ENCODE results near the gene LYZL2.
"Not testable (repeated sequence)": the region's sequence is repeated elsewhere in the genome, so short reads cannot be mapped to it uniquely, and the experiment has no call there.

Gene LYZL2

DNA sequence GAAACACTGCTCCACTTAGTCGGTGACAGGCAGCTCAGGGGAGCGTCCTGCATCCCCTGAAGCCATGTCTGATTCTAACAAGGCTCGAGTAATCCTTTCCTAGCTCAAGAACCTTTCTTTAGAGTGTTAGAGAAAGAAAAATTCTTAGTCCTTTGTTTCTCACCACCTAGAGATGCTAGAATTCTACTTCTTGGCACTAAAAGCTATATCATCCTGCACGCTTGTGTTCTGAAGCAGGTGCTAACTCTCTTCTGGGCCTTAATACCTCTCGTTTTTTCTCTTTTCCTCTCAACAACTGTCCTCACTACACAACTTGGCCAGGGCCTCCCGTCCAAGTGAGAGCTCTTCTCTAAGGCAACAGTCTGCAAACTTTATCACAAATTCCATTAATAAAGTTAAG, at the start of gene LYZL2:
Gene LYZL2 (minus strand): TSS at position 101 of the 400 bp plus-strand sequence. CDS start 2,838 bp downstream, outside the sequence.
- no peaks in the 10 kb centered on the region for H3K36me3 ChIP-seq (ENCODE audit: control insufficient read depth, insufficient read depth, low read length)
- H3K4me1 ChIP-seq (ENCODE audit: control insufficient read depth, insufficient read depth, low read length) = no peaks in the 10 kb centered on the region
- no peaks in the 10 kb centered on the region for H3K9me3 ChIP-seq (ENCODE audit: control insufficient read depth, insufficient read depth, low read length)
- H3K4me3 ChIP-seq (ENCODE audit: low read depth, low read length) = no peak within 1 kb of the TSS
- no peak within 1 kb of the TSS for H3K9ac ChIP-seq (ENCODE audit: low read depth, low read length)
- no peaks in the 10 kb centered on the region for H3K27me3 ChIP-seq (ENCODE audit: control insufficient read depth, insufficient read depth, low read length)

DNA sequence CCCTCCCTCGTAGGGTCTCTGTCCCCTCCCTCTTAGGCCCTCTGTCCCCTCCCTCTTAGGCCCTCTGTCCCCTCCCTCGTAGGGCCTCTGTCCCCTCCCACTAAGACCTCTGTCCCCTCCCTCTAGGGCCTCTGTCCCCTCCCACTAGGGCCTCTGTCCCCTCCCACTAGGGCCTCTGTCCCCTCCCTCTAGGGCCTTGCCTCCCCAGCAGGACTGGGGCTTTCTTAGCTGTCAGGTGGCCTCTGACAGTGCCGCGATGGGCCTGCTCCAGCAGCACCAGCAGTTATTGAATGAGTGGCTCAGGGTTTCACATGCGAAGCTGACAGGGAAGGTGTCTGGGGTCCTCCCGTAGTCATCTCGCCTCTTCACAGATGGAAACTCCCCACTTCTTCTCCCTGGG, 48.1 kb upstream of the LYZL2 start:
- not testable (repeated sequence) for H3K36me3 ChIP-seq (ENCODE audit: control insufficient read depth, insufficient read depth, low read length); H3K27me3 ChIP-seq (ENCODE audit: control insufficient read depth, insufficient read depth, low read length); H3K9me3 ChIP-seq (ENCODE audit: control insufficient read depth, insufficient read depth, low read length); H3K9ac ChIP-seq (ENCODE audit: low read depth, low read length); H3K4me3 ChIP-seq (ENCODE audit: low read depth, low read length); H3K4me1 ChIP-seq (ENCODE audit: control insufficient read depth, insufficient read depth, low read length)

DNA sequence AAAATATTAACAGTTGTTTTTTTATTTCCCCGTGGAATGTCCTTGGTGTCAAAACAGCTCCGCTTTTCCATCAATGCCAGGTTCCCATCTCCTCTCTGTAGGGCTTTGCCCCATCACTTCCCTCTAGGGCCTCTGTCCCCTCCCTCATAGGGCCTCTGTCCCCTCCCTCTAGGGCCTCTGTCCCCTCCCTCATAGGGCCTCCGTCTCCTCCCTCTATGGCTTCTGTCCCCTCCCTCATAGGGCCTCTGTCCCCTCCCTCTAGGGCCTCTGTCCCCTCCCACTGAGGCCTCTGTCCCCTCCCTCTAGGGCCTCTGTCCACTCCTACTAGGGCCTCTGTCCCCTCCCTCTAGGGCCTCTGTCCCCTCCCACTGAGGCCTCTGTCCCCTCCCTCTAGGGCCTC, 47.6 kb upstream of the LYZL2 start:
- H3K27me3 ChIP-seq (ENCODE audit: control insufficient read depth, insufficient read depth, low read length); H3K4me1 ChIP-seq (ENCODE audit: control insufficient read depth, insufficient read depth, low read length); H3K9me3 ChIP-seq (ENCODE audit: control insufficient read depth, insufficient read depth, low read length); H3K4me3 ChIP-seq (ENCODE audit: low read depth, low read length); H3K36me3 ChIP-seq (ENCODE audit: control insufficient read depth, insufficient read depth, low read length); H3K9ac ChIP-seq (ENCODE audit: low read depth, low read length): not testable (repeated sequence)

DNA sequence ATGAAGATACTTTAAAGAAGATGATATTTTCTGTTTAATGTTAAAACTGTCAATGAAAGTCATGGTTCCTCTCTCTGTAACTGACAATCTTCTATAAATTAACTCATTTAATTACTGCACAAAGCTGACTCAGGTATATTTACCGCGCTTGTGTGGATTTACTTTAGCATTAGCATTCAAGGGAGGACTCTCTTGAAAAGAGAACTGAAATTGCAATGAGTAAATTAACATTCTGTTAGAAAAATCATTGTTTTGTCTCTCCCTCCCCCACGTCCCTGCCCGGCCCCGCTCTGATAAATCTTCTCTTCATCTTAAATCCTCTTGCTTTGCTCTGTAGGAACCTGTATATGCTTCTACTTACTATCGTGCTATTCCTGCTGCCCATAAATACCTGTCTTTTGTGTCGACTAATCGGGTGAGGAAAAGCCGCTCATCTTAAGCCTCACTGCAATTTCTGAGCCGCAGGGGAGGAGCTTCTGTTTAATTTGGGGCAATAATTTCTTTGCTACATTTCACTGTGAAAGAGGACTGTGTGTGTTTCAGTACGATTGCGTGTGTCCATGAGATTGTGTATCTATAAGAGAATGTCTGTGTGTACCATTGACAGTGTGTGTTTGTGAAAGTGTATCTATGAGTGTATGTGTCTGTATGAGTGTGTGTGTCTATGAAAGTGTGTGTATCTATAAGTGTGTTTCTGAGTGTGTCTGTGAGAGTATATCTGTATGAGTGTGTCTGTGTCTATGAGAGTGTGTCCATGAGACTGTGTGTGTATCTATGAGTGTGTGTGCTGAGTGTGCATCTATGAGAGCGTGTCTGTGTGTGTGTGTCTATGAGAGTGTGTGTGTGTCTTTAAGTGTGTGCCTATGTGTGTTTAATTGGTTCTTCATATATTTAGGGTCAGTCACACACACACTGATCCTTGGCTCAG, 46.5 kb upstream of the LYZL2 start:
- H3K9me3 ChIP-seq (ENCODE audit: control insufficient read depth, insufficient read depth, low read length) = no peaks in the 10 kb centered on the region
- H3K36me3 ChIP-seq (ENCODE audit: control insufficient read depth, insufficient read depth, low read length) = no peaks in the 10 kb centered on the region
- H3K27me3 ChIP-seq (ENCODE audit: control insufficient read depth, insufficient read depth, low read length) = no peaks in the 10 kb centered on the region
- H3K9ac ChIP-seq (ENCODE audit: low read depth, low read length) = no peak overlapping the region
- H3K4me1 ChIP-seq (ENCODE audit: control insufficient read depth, insufficient read depth, low read length) = no peaks in the 10 kb centered on the region
- no peak overlapping the region for H3K4me3 ChIP-seq (ENCODE audit: low read depth, low read length)

DNA sequence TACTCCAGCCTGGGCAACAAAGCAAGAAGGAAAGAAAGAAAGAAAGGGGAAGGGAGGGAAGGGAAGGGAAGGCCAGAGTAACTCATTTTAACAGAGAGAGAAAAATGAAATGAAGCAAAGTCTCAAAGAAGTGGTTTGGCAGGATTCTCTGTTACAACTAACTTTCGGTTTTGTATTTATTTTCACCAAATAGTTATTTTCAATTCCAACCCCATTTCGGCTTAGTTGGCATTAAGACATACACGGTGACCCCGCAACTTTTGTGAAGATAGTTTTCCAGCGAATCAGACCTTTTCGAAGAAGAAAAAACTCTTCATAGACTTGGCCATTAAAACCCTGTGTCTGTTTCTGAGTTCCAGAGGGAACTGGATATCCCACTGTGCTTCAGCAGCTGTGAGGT, 45.2 kb upstream of the LYZL2 start:
- Histone ChIP-seq H3K9ac (ENCODE audit: low read depth, low read length) (no peak overlapping the region), H3K4me3 (ENCODE audit: low read depth, low read length) (no peak overlapping the region), H3K9me3 (ENCODE audit: control insufficient read depth, insufficient read depth, low read length) (no peaks in the 10 kb centered on the region), H3K36me3 (ENCODE audit: control insufficient read depth, insufficient read depth, low read length) (no peaks in the 10 kb centered on the region), H3K27me3 (ENCODE audit: control insufficient read depth, insufficient read depth, low read length) (no peaks in the 10 kb centered on the region), H3K4me1 (ENCODE audit: control insufficient read depth, insufficient read depth, low read length) (no peaks in the 10 kb centered on the region)

DNA sequence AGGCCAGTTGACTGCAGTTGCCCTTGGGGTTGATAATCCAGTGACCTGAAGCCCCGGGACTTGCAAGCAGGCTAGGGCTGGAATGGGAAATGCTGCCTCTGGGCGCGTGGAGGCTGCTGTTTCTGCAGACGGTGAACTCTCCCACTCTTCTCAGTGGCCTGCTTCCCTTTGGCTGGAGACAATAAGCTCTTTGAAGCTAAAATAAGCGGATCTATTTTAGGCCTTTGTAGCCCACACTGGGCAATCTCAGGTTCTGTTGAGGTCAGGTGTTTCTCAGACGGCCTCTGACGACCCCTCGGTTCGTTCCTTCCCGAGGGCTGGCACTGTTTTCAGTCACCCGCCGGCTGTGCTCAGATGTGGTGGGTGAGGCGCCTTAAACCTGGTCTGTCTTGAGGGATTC, 43.7 kb upstream of the LYZL2 start:
- H3K4me3 ChIP-seq (ENCODE audit: low read depth, low read length); H3K9ac ChIP-seq (ENCODE audit: low read depth, low read length); H3K36me3 ChIP-seq (ENCODE audit: control insufficient read depth, insufficient read depth, low read length); H3K27me3 ChIP-seq (ENCODE audit: control insufficient read depth, insufficient read depth, low read length); H3K9me3 ChIP-seq (ENCODE audit: control insufficient read depth, insufficient read depth, low read length); H3K4me1 ChIP-seq (ENCODE audit: control insufficient read depth, insufficient read depth, low read length): not testable (repeated sequence)

DNA sequence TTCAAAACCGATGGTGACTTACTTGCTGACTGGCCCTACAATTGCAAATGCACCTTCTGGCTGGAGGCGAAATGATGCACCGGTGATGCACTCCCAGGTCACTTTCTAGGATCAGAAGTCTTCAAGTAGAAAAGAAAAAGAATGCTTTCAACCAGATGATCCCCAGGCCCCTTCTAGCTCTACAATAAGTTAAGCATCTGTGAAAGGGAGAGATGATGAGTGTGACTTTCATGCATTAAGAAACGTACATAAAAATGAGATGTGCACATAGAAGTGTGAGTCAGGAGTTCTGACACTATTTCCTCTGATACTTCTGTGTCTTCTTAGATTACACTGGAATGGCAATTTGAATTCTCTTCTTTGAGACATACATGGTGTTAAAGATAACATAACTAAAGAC, 42.8 kb upstream of the LYZL2 start:
- not testable (repeated sequence) for H3K9me3 ChIP-seq (ENCODE audit: control insufficient read depth, insufficient read depth, low read length); H3K27me3 ChIP-seq (ENCODE audit: control insufficient read depth, insufficient read depth, low read length)

DNA sequence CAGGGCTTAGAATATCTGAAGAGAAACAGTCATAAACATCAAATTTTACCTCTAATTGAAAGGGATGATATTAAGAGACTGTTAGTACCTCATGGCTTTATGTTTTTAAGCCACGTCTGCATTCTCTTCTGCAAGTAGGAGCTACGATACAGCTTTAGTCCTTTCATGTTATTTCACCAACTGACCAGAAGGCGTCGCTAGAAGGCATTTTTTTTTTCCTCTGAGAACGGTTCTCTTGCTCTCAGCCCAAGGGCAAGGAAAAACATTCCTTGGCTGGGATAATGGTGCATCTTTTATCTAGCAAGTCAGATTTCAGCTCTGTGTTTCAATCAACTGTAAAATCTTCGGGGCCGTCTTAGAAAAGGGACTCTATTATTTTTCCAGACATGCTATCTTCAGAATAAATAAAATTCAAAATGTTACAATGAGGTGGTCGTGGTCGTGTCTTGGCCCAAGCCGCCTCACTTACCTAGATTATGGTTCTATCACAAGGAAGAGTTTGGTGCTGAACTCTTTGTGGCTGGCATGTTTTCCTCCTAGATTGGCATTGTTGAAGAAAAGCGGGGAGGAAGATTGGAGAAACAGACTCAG, 41.6 kb upstream of the LYZL2 start:
- Histone ChIP-seq H3K27me3 (ENCODE audit: control insufficient read depth, insufficient read depth, low read length) (no peaks in the 10 kb centered on the region), H3K9me3 (ENCODE audit: control insufficient read depth, insufficient read depth, low read length) (no peaks in the 10 kb centered on the region), H3K4me3 (ENCODE audit: low read depth, low read length) (no peak overlapping the region), H3K36me3 (ENCODE audit: control insufficient read depth, insufficient read depth, low read length) (no peaks in the 10 kb centered on the region), H3K4me1 (ENCODE audit: control insufficient read depth, insufficient read depth, low read length) (no peaks in the 10 kb centered on the region), H3K9ac (ENCODE audit: low read depth, low read length) (no peak overlapping the region)

More for the DNA sequence above, 42.8 kb upstream of the LYZL2 start:
- not testable (repeated sequence) for H3K4me1 ChIP-seq (ENCODE audit: control insufficient read depth, insufficient read depth, low read length); H3K4me3 ChIP-seq (ENCODE audit: low read depth, low read length); H3K9ac ChIP-seq (ENCODE audit: low read depth, low read length); H3K36me3 ChIP-seq (ENCODE audit: control insufficient read depth, insufficient read depth, low read length)

DNA sequence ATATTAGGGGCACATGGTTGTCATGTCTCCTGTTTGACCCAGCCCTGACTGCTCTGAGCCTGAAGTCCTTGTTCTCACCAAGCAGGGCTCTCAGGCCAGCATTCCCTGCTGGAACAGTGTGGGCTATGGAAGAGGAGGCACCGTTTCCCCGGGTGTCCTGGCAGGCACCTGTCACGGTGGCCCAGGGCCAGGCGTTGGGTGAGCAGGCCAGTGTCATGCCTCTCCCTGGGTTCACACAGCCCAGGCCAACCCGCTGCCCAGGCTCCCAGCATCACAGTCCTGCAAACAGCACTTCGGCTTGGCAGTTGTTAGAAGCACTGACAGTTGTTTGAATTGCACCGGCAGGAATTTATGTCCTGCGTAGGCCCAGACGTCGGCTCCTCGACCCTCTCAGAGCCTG, 38.4 kb upstream of the LYZL2 start:
- not testable (repeated sequence) for H3K4me1 ChIP-seq (ENCODE audit: control insufficient read depth, insufficient read depth, low read length); H3K9ac ChIP-seq (ENCODE audit: low read depth, low read length); H3K27me3 ChIP-seq (ENCODE audit: control insufficient read depth, insufficient read depth, low read length); H3K36me3 ChIP-seq (ENCODE audit: control insufficient read depth, insufficient read depth, low read length); H3K9me3 ChIP-seq (ENCODE audit: control insufficient read depth, insufficient read depth, low read length); H3K4me3 ChIP-seq (ENCODE audit: low read depth, low read length)

DNA sequence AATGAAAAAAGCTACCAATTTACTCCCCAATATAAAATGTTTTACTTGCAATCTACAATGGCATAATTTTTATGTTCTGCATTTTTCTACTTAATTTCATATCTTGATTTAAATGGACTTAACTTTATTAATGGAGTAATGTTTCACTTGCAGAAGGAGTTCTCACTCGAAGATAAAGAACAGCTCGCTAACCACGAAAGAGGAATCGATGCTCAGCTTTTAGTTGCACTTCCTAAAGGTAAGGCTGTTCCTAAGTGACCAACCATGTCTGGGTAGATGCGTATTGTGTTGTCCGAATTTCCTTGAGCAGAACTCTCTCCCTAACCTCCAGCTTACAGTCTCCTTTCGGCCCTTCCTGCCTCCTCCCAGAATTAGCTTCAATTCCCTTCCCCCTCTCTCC, 33.9 kb upstream of the LYZL2 start:
- not testable (repeated sequence) for H3K27me3 ChIP-seq (ENCODE audit: control insufficient read depth, insufficient read depth, low read length); H3K9me3 ChIP-seq (ENCODE audit: control insufficient read depth, insufficient read depth, low read length); H3K4me3 ChIP-seq (ENCODE audit: low read depth, low read length); H3K9ac ChIP-seq (ENCODE audit: low read depth, low read length); H3K4me1 ChIP-seq (ENCODE audit: control insufficient read depth, insufficient read depth, low read length); H3K36me3 ChIP-seq (ENCODE audit: control insufficient read depth, insufficient read depth, low read length)

DNA sequence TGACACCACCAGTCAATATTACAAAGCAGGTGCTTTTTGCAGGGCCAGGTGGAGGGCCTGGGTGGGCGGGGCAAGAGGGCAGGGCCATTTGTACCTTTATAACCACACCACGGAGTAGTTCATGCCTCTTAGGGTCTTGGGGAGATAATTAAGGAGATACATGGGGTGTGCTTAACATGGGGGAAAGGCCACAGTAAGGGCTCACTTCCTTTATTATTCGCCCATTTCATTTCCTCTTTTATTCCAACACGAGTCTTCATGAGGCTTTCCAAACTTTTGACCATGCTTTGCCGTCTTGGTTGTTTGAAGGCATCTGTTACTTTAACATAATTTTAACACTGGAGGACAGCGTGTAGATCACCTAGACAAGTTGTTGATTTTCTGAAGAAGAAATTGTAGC, 33.3 kb upstream of the LYZL2 start:
- H3K4me3 ChIP-seq (ENCODE audit: low read depth, low read length) = no peak overlapping the region

DNA sequence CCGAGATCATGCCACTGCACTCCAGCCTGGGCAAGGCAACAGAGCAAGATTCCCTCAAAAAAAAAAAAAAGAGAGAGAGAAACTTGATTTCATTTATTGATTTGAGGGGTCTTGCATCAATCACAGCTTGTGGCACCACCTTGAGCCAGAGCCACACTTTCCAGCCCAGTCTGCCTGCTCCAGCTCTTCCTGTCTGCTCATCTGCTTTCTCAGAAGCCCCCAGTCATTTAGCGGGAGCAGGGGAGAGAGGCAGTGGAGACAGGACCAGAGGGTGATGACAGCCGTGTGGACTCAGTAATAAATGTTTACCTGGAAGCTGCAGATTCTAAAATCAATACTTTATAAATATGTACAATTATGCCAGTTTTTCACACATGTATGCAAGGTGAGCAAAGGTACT, 30.8 kb upstream of the LYZL2 start:
- not testable (repeated sequence) for H3K9me3 ChIP-seq (ENCODE audit: control insufficient read depth, insufficient read depth, low read length); H3K9ac ChIP-seq (ENCODE audit: low read depth, low read length); H3K4me3 ChIP-seq (ENCODE audit: low read depth, low read length); H3K27me3 ChIP-seq (ENCODE audit: control insufficient read depth, insufficient read depth, low read length); H3K4me1 ChIP-seq (ENCODE audit: control insufficient read depth, insufficient read depth, low read length); H3K36me3 ChIP-seq (ENCODE audit: control insufficient read depth, insufficient read depth, low read length)

More for the DNA sequence above, 33.3 kb upstream of the LYZL2 start:
- H3K9me3 ChIP-seq (ENCODE audit: control insufficient read depth, insufficient read depth, low read length) = no peaks in the 10 kb centered on the region
- no peaks in the 10 kb centered on the region for H3K27me3 ChIP-seq (ENCODE audit: control insufficient read depth, insufficient read depth, low read length)
- no peaks in the 10 kb centered on the region for H3K4me1 ChIP-seq (ENCODE audit: control insufficient read depth, insufficient read depth, low read length)
- H3K9ac ChIP-seq (ENCODE audit: low read depth, low read length) = no peak overlapping the region
- no peaks in the 10 kb centered on the region for H3K36me3 ChIP-seq (ENCODE audit: control insufficient read depth, insufficient read depth, low read length)
